MM.1S (cell line): ENCODE data around the gene PARD3.

Source experiments
- DNase-seq: peaks from one replicate; pipeline ENCODE4 v3.0.0-alpha.2; 2015
- H2AFZ ChIP-seq: fragments of 300-600 bp; sonication (generic); 2 replicates; pipeline ENCODE4 v1.6.0; 2016; ENCODE audit warnings: antibody characterized with exemption, low read length
- H3F3A ChIP-seq: fragments of 300-600 bp; sonication (generic); 2 replicates; pipeline ENCODE4 v1.6.1; 2016; ENCODE audit warnings: mild to moderate bottlenecking, antibody characterized with exemption, low read length, moderate library complexity, mixed read lengths; ENCODE audit not compliant: insufficient read depth
- H3K27ac ChIP-seq: fragments of 300-600 bp; sonication (generic); 2 replicates; pipeline ENCODE4 v1.5.1; 2016; ENCODE audit warnings: mild to moderate bottlenecking, low read length
- H3K27me3 ChIP-seq: fragments of 300-600 bp; sonication (generic); replicated peaks from 2 replicates; pipeline ENCODE4 v1.6.0; 2016; ENCODE audit warnings: low read length; ENCODE audit not compliant: insufficient read depth
- H3K36me3 ChIP-seq: fragments of 300-600 bp; sonication (generic); replicated peaks from 2 replicates; pipeline ENCODE4 v1.6.1; 2016; ENCODE audit warnings: mild to moderate bottlenecking, low read length, mixed read lengths; ENCODE audit not compliant: insufficient read depth
- H3K4me1 ChIP-seq: fragments of 300-600 bp; sonication (generic); 2 replicates; pipeline ENCODE4 v1.6.1; 2016; ENCODE audit warnings: low read length, mixed read lengths
- H3K4me2 ChIP-seq: fragments of 300-600 bp; sonication (generic); 2 replicates; pipeline ENCODE4 v1.6.0; 2016; ENCODE audit warnings: low read depth, low read length
- H3K4me3 ChIP-seq: fragments of 300-600 bp; sonication (generic); 2 replicates; pipeline ENCODE4 v1.5.1; 2016; ENCODE audit warnings: low read length, mixed read lengths
- H3K79me2 ChIP-seq: fragments of 300-600 bp; sonication (generic); 2 replicates; pipeline ENCODE4 v1.6.1; 2016; ENCODE audit warnings: mixed run types, low read length, mixed read lengths
- H3K9ac ChIP-seq: fragments of 300-600 bp; sonication (generic); 2 replicates; pipeline ENCODE4 v1.6.1; 2016; ENCODE audit warnings: low read length, mixed read lengths
- H3K9me2 ChIP-seq: fragments of 300-600 bp; sonication (generic); replicated peaks from 2 replicates; pipeline ENCODE4 v1.6.1; 2016; ENCODE audit warnings: mild to moderate bottlenecking, low read length, mixed read lengths; ENCODE audit not compliant: insufficient read depth
- H3K9me3 ChIP-seq: fragments of 300-600 bp; sonication (generic); replicated peaks from 2 replicates; pipeline ENCODE4 v1.6.1; 2016; ENCODE audit warnings: mild to moderate bottlenecking, low read length, mixed read lengths; ENCODE audit not compliant: insufficient read depth
- H4K20me1 ChIP-seq: fragments of 300-600 bp; sonication (generic); 2 replicates; pipeline ENCODE4 v1.6.1; 2016; ENCODE audit warnings: mild to moderate bottlenecking, low read length, moderate library complexity, mixed read lengths; ENCODE audit not compliant: insufficient read depth
- EZH2 ChIP-seq: fragments of 300-600 bp; sonication (generic); optimal IDR thresholded peaks from 2 replicates; pipeline ENCODE3; 2017; ENCODE audit warnings: low read depth, mild to moderate bottlenecking, antibody characterized with exemption, low read length, mixed read lengths
- EZH2phosphoT487 ChIP-seq: fragments of 300-600 bp; sonication (generic); IDR thresholded peaks from 2 replicates; pipeline ENCODE4 v1.6.1; 2018; ENCODE audit warnings: antibody characterized with exemption, low read length
- TF ChIP-seq, protein P1 (sequence below): fragments of 300-600 bp; sonication (generic); IDR thresholded peaks from 2 replicates; pipeline ENCODE4 v1.5.1; 2016; ENCODE audit warnings: antibody characterized with exemption, low read length, mixed read lengths

The PARD3 gene

DNA sequence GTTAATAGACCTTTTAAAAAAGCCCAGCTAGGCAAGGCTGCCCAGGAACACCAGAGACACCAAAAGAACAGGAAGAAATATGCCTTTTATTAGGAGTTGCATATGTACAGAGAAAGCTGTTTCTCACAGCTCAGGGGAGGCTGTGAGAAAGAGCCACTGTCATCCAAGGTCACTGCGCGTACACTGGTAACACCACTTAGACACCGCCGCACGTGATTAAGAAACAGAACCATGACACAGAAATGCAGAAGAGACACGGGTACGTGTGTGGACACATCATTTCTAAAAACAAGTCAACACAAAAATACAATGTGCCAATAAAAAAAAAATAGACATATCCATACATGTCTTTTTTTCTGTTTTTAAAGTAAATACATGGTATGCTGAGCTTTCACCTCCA is 705.6 kb downstream of the PARD3 start:
- no peaks in the 10 kb centered on the region for H3K79me2 ChIP-seq
- H3K9ac ChIP-seq: no peak overlapping the region
- H4K20me1 ChIP-seq: no peaks in the 10 kb centered on the region
- H3K4me3 ChIP-seq: no peak overlapping the region
- no peaks in the 10 kb centered on the region for H3F3A ChIP-seq
- H3K9me3 ChIP-seq: no peaks in the 10 kb centered on the region
- no peaks in the 10 kb centered on the region for H3K4me1 ChIP-seq
- no peak overlapping the region for H3K4me2 ChIP-seq
- H3K9me2 ChIP-seq: no peaks in the 10 kb centered on the region
- no peak for DNase-seq
- no peaks in the 10 kb centered on the region for H3K36me3 ChIP-seq
- H3K27ac ChIP-seq: no peak overlapping the region
- H2AFZ ChIP-seq: no peak overlapping the region
- TF ChIP-seq EZH2 (no peak), EZH2phosphoT487 (no peak)
- H3K27me3 ChIP-seq: no peaks in the 10 kb centered on the region

DNA sequence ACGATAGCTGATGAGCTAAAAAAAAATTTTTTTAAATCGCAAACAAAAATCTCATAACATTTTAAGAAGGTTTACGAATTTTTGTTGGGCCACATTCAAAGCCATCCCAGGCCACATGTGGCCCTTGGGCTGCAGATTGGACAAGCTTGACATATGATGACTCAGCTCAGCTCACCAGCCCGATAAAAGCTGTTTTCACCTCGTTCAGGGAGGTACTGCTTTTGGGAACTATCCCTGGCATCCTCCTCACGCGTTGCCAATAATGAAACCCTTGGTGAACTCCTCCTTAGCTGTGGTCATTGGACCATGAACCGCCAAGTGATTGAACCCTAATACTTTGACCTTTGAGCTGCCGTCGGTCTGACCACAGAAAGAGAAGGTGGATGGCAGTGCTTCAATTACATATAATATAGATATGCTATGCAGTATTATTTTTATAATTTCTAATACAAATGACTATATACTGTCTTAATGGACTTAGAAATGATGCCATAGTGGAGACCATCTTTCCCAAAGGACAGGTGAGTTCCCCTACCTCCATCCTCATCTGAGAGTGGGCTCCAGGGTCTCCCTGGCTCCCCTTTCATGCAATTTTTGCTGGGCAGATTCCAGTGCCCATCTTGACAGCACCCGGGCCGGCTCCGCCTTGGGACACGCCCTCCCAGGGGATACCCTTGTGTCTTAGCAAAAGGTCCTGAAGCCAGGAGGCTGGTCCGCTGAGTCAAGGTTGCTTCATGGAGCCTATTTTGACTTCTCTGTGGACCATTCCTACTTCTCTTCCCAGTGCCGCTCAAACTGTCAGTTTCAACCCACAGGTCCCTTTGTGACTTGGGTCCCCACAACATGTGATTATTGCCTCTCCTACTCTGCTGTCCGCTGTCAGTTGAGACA is 707.2 kb downstream of the PARD3 start:
- no peaks in the 10 kb centered on the region for H3K9me3 ChIP-seq
- H3K4me1 ChIP-seq: no peaks in the 10 kb centered on the region
- H3K4me2 ChIP-seq: no peak overlapping the region
- H2AFZ ChIP-seq: no peak overlapping the region
- no peaks in the 10 kb centered on the region for H3K27me3 ChIP-seq
- no peak overlapping the region for H3K27ac ChIP-seq
- H3K9me2 ChIP-seq: no peaks in the 10 kb centered on the region
- no peak overlapping the region for H3K9ac ChIP-seq
- no peak overlapping the region for H3K4me3 ChIP-seq
- H3K79me2 ChIP-seq: no peaks in the 10 kb centered on the region
- no peaks in the 10 kb centered on the region for H3K36me3 ChIP-seq
- DNase-seq: no peak
- no peaks in the 10 kb centered on the region for H3F3A ChIP-seq
- H4K20me1 ChIP-seq: no peaks in the 10 kb centered on the region
- TF ChIP-seq, protein P1, sequence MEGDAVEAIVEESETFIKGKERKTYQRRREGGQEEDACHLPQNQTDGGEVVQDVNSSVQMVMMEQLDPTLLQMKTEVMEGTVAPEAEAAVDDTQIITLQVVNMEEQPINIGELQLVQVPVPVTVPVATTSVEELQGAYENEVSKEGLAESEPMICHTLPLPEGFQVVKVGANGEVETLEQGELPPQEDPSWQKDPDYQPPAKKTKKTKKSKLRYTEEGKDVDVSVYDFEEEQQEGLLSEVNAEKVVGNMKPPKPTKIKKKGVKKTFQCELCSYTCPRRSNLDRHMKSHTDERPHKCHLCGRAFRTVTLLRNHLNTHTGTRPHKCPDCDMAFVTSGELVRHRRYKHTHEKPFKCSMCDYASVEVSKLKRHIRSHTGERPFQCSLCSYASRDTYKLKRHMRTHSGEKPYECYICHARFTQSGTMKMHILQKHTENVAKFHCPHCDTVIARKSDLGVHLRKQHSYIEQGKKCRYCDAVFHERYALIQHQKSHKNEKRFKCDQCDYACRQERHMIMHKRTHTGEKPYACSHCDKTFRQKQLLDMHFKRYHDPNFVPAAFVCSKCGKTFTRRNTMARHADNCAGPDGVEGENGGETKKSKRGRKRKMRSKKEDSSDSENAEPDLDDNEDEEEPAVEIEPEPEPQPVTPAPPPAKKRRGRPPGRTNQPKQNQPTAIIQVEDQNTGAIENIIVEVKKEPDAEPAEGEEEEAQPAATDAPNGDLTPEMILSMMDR: no peak
- TF ChIP-seq EZH2phosphoT487 (no peak), EZH2 (no peak)

DNA sequence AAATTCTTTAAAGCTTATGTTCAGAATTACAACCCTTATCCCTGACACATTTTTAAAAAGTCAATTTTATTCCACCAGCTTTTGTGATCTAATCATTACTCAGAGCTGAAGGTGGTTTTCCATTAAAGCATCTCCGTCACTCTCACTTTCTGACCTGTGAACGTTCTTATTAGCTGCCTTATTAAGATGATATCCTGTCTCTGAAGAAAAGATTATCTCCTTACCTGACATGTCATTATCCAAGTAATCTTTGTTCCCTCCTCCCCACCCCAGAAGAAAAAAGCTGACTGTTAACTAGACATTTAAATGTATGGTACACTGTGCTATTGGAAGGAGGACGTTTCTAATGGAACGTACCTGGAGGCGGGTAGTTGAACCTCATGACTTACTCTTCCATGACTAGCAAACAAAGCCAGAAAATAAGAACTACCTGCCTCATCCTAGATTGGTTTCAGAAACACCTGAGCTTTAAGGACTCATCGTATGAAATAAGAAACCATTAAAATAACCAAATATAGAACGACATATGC is 708.7 kb downstream of the PARD3 start:
- no peaks in the 10 kb centered on the region for H3K36me3 ChIP-seq
- H3K27me3 ChIP-seq: no peaks in the 10 kb centered on the region
- H3F3A ChIP-seq: no peaks in the 10 kb centered on the region
- H3K9ac ChIP-seq: no peak overlapping the region
- DNase-seq: no peak
- no peaks in the 10 kb centered on the region for H3K9me3 ChIP-seq
- H3K27ac ChIP-seq: no peak overlapping the region
- TF ChIP-seq EZH2phosphoT487 (no peak), EZH2 (no peak)
- TF ChIP-seq, protein P1: no peak
- no peaks in the 10 kb centered on the region for H4K20me1 ChIP-seq
- H3K4me3 ChIP-seq: no peak overlapping the region
- no peak overlapping the region for H2AFZ ChIP-seq
- no peaks in the 10 kb centered on the region for H3K79me2 ChIP-seq
- no peaks in the 10 kb centered on the region for H3K9me2 ChIP-seq
- no peak overlapping the region for H3K4me2 ChIP-seq
- H3K4me1 ChIP-seq: no peaks in the 10 kb centered on the region
